ENCODE measurements around the gene SH2D7.
A peak's percentile ranks its signal among the peaks of the same experiment; 100 is the strongest.

The SH2D7 gene

DNA sequence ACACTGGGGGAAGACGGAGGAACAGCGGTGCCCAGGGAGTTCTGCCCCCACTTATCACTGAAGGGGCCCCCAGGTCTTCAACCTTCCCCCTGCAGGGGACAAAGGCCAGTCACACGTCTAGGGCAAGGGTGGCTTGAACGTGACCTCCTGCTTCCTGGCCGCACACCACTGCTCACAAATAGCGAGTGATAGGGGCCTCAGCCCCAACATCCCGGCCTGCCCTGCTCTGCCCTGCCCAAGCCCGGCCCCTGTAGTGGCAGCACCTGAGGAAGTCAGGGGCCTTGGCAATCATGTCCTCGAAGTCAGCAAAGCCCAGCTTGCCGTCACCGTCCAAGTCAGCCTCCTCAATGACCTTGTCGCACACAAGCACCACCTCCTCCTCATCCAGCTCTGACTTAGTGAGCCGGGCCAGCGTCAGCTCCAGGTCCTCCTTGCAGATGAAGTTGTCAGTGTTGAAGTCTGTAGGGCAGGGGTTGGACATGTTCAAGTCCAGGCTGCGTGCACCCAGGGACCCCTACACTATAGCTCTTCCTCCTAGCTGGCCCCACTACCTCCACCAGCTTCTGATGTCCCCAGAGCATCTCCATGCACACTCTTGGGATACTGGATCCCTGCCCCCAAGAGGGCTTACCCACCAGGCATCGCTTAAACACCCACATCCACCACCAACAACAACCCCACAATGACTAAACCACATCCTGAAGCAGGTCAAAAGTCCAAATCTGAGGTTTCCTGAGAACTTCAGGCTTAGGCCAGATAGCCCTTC lies 13.3 kb downstream of the SH2D7 start:
- no peak for DNase-seq (ENCODE audit: low spot score)
- TF ChIP-seq, protein P1, sequence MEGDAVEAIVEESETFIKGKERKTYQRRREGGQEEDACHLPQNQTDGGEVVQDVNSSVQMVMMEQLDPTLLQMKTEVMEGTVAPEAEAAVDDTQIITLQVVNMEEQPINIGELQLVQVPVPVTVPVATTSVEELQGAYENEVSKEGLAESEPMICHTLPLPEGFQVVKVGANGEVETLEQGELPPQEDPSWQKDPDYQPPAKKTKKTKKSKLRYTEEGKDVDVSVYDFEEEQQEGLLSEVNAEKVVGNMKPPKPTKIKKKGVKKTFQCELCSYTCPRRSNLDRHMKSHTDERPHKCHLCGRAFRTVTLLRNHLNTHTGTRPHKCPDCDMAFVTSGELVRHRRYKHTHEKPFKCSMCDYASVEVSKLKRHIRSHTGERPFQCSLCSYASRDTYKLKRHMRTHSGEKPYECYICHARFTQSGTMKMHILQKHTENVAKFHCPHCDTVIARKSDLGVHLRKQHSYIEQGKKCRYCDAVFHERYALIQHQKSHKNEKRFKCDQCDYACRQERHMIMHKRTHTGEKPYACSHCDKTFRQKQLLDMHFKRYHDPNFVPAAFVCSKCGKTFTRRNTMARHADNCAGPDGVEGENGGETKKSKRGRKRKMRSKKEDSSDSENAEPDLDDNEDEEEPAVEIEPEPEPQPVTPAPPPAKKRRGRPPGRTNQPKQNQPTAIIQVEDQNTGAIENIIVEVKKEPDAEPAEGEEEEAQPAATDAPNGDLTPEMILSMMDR (IDR thresholded peaks at IDR 0.05; ENCODE audit: extremely low read depth, missing control alignments), result no peak

DNA sequence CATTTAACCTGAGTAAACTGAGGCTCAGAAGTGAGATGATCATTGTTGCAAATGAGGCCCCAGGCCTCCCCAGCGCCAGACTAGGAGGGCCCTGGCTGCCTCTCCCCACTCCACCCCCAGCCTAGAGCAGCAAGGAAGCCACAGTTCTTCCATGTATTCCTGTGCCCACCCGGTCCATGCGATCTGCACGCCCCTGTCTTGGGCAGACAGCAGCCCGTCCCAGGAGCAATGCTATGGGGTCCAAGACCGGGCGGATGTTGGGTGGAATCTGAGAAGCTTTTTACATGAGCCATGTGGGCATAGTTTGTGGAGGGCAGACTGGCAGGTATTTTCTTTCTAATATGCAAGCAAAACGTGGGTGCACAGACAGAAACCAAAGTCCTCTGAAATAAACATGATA lies 15.1 kb downstream of the SH2D7 start:
- DNase-seq (ENCODE audit: low spot score), result no peak
- TF ChIP-seq, protein P1 (IDR thresholded peaks at IDR 0.05; ENCODE audit: extremely low read depth, missing control alignments), result no peak

DNA sequence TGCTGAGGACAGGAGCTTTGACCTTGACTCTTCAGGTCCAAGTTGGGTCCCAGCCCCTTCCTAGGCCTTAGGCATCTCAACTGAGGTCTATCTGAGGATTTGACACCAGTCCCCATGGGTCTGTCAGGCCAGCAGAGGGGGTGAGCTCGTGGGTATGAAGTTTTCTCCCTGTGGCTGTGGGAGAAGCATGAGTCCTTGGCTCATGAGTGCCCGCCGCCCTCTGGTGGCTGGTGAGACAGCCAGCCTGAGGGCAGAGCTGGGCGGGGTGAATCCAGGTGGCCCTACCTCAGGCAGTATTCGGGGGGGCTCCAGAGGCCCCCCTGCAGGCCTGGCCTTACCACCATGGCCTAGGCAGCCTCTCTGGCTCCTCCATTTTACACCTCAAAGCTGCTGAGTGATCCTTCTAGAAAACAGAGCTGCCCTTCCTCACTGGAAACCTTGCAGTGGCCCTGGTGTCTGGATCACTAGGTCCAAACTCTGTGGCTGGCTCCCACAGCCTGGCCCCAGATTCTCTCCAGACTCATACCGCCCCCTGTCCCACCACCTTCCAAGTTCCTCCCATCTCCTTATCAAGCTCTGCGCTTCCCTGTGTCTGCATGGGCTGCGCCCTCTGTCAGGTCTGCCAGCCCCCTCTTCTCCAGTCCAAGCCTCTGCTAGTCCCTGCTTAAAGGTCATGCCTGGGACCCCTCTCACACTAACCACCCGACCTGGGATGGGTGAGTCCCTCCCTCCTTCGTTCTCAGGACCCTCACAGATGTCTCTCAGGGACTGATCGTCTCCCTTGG lies 16.1 kb downstream of the SH2D7 start:
- peak; percentile 78 for DNase-seq (ENCODE audit: low spot score)
- TF ChIP-seq, protein P1 (IDR thresholded peaks at IDR 0.05; ENCODE audit: extremely low read depth, missing control alignments), result peak; percentile 85

DNA sequence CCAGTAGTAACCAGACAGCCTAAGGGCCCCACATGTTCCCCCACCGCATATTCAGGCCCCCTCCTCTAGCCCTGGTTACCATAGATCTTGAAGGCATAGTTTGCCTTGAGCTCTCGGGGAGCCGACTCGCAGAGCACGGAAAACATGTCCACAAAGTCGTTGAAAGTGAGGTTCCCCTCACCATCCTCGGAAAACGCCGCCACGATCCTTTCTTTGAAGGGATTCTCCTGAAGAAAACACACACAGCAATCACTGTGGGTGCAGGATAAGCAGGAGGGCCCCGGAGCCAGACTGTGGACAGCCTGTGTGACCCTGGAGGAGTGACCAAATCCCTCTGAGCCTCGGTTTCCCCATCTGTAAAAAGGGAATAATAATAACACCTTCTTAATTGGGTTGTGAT lies 16.8 kb downstream of the SH2D7 start:
- TF ChIP-seq, protein P1 (IDR thresholded peaks at IDR 0.05; ENCODE audit: extremely low read depth, missing control alignments), result no peak
- DNase-seq (ENCODE audit: low spot score), result no peak

DNA sequence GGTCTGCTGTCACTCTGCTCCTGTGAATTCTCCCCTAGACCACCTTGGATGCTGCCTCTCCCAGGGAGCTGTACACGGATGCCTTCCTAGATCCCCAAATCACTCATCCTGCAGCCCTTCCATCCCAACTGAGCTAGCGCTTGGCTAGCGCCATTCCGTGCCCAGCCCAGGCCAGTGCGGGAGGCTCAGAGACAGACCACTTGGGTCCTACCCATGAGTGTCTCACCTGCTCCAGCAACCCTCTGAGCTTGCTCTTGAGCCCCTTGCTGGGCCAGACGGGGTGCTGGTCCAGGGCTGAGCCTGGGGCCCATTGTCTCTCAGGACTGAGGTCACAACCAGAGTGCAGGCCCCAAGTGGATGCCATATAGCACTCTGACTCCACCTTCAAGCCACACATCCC lies 17.7 kb downstream of the SH2D7 start:
- no peak for DNase-seq (ENCODE audit: low spot score)
- TF ChIP-seq, protein P1 (IDR thresholded peaks at IDR 0.05; ENCODE audit: extremely low read depth, missing control alignments), result no peak

DNA sequence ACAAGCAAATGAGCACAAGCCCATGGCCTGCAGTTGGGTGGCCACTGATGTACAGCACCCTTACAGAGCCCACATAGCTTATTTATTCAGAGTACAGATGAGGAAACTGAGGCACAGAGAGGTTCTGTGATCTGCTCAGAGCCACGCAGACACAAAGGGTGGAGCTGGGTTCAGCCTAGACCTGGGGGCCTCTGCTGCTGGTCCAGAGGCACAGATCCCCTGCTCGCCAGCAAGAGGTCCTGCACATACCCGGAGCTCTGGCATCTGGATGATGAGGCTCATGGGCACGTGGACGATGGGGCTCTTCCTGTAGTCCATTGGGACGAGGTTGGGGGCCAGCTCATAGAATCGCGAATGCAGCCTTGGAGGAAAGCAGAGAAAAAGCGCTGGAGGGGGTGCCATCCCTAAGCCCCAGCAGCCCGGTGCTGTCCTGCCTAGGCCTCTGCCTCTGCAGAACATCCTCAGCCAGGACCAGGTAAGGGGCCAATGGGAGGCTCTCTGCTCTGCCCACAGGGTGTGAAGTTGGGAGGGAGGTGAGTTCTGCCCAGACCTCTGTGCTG lies 18.6 kb downstream of the SH2D7 start:
- TF ChIP-seq, protein P1 (IDR thresholded peaks at IDR 0.05; ENCODE audit: extremely low read depth, missing control alignments), result no peak
- DNase-seq (ENCODE audit: low spot score), result no peak

DNA sequence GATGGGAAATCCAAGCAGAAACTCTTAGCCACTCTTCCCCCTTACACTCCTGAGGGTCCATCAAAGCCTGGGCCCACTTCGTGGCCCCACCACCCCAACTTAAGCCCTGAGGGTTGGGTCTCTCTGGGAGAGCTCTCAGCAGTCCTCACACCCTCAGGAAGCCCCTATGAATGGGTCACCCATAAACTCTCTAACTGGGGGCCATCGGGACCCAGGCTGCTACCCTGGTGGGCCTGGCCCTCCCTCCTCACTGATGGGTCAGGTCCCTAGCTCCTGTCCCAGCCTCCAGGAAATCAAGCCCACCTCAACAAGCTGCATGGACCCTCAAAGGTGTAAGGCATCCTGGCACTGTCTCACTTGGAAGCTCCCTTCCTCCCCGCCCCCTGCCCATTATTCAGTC lies 19.4 kb downstream of the SH2D7 start:
- TF ChIP-seq, protein P1 (IDR thresholded peaks at IDR 0.05; ENCODE audit: extremely low read depth, missing control alignments), result no peak
- DNase-seq (ENCODE audit: low spot score), result no peak

Measured in GM20000 (cell line).